MM.1S (cell line): ENCODE measurements around the gene CACNA2D1.

Experiments used
- EZH2 ChIP-seq: fragments of 300-600 bp; sonication (generic); optimal IDR thresholded peaks from 2 replicates; pipeline ENCODE3; 2017; ENCODE audit warnings: low read depth, mild to moderate bottlenecking, antibody characterized with exemption, low read length, mixed read lengths
- TF ChIP-seq, protein P1 (sequence below): fragments of 300-600 bp; sonication (generic); IDR thresholded peaks from 2 replicates; pipeline ENCODE4 v1.5.1; 2016; ENCODE audit warnings: antibody characterized with exemption, low read length, mixed read lengths

DNA sequence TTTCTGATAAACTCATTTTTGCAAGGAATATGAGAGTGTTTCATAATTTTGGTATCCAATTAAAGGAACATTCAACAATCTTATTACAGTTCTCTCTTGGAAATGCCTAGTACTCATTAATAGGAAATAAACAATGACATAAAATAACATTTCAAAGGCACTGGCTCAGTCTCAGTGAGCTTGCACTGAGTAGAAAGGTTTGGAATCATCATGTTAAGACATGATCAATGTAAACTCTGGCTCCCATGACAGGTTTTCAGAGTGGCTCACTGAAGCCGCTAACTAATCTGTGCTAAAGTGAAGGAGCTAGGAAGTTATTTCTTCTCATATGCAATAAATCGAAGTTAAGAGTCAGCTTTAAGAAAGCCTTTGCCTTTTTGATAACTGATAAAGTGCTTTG lies 470.5 kb downstream of the CACNA2D1 start:
- TF ChIP-seq, protein P1, sequence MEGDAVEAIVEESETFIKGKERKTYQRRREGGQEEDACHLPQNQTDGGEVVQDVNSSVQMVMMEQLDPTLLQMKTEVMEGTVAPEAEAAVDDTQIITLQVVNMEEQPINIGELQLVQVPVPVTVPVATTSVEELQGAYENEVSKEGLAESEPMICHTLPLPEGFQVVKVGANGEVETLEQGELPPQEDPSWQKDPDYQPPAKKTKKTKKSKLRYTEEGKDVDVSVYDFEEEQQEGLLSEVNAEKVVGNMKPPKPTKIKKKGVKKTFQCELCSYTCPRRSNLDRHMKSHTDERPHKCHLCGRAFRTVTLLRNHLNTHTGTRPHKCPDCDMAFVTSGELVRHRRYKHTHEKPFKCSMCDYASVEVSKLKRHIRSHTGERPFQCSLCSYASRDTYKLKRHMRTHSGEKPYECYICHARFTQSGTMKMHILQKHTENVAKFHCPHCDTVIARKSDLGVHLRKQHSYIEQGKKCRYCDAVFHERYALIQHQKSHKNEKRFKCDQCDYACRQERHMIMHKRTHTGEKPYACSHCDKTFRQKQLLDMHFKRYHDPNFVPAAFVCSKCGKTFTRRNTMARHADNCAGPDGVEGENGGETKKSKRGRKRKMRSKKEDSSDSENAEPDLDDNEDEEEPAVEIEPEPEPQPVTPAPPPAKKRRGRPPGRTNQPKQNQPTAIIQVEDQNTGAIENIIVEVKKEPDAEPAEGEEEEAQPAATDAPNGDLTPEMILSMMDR = no peak
- no peak for TF ChIP-seq EZH2
